Measurements from ENCODE around the gene NUP160.
"Not testable (repeated sequence)": the region's sequence is repeated elsewhere in the genome, so short reads cannot be mapped to it uniquely, and the experiment has no call there.

Gene NUP160, protein sequence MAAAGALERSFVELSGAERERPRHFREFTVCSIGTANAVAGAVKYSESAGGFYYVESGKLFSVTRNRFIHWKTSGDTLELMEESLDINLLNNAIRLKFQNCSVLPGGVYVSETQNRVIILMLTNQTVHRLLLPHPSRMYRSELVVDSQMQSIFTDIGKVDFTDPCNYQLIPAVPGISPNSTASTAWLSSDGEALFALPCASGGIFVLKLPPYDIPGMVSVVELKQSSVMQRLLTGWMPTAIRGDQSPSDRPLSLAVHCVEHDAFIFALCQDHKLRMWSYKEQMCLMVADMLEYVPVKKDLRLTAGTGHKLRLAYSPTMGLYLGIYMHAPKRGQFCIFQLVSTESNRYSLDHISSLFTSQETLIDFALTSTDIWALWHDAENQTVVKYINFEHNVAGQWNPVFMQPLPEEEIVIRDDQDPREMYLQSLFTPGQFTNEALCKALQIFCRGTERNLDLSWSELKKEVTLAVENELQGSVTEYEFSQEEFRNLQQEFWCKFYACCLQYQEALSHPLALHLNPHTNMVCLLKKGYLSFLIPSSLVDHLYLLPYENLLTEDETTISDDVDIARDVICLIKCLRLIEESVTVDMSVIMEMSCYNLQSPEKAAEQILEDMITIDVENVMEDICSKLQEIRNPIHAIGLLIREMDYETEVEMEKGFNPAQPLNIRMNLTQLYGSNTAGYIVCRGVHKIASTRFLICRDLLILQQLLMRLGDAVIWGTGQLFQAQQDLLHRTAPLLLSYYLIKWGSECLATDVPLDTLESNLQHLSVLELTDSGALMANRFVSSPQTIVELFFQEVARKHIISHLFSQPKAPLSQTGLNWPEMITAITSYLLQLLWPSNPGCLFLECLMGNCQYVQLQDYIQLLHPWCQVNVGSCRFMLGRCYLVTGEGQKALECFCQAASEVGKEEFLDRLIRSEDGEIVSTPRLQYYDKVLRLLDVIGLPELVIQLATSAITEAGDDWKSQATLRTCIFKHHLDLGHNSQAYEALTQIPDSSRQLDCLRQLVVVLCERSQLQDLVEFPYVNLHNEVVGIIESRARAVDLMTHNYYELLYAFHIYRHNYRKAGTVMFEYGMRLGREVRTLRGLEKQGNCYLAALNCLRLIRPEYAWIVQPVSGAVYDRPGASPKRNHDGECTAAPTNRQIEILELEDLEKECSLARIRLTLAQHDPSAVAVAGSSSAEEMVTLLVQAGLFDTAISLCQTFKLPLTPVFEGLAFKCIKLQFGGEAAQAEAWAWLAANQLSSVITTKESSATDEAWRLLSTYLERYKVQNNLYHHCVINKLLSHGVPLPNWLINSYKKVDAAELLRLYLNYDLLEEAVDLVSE (N-terminal part only)

DNA sequence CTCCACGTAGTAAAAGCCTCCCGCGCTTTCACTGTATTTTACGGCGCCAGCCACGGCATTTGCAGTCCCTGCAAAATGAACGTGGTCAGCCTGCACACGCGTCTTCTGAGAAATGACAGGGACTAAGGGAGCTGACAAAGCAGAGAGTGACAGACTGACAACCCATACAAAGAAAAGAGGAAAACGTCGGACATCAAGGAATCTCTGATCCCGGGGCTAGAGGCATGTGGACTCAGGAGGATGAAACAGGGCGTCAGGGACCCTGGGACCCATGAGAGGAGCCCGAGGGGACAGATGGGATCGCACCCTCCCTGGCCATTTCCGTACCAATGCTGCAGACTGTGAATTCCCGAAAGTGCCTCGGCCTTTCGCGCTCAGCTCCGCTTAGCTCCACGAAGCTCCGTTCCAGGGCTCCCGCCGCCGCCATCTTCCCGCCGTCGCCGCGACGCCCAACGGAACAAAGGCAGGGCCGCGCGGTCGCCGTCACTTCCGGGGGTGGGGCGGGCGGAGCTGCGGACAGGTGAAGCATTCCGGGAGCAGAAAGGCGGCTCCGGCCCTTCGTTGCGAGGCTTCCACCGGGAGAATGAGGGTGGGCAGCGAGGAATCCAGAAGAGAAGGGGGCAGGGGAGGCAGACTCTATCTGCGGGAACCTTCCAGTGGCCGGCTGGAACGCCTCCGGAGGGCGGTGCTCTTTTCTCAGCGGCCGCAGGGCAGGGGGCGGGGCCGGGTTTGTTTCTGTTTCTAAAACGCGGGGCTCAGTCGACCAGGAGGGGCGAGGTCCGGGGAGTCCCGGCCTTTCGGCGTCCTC, at the start of gene NUP160:
TSS of gene NUP160 (minus strand) at position 459 of the 808 bp plus-strand sequence. CDS start at position 427, 32 bp downstream.
- DNase-seq (ENCODE audit: low read depth) = peak; percentile 78

DNA sequence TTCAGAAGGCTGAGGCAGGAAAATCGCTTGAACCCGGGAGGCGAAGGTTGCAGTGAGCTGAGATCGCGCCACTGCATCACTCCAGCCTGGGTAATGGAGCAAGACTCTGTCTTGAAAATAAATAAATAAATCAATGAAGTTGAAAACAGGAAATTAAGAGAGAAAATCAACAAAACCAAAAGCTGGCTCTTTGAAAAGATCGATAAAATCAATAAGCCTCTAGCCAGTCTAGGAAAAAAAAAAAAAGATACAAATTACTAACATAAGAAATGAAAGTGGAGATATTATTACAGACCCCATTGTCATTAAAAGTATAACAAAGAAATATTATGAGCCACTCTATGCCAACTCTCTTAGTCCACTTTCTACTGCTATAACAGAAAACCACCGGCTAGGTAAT, 48.0 kb upstream of the NUP160 start:
- DNase-seq (ENCODE audit: low read depth) = no peak

DNA sequence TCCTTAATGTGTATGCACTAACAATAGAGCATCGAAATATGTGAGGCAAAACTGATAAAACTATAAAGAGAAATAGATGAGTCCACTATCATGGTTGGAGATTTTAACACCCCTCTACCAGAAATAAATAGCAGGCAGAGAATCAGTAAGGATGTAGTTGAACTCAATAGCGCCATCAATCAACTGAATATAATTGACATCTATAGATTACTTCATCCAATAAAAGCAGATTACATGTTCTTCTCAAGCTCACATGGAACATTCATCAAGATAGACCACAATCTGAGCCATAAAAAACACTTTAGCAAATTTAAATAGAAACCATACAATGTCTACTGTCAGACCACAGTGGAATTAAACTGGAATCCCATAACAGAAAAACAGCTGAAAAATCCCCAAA, 46.9 kb upstream of the NUP160 start:
- no peak for DNase-seq (ENCODE audit: low read depth)

DNA sequence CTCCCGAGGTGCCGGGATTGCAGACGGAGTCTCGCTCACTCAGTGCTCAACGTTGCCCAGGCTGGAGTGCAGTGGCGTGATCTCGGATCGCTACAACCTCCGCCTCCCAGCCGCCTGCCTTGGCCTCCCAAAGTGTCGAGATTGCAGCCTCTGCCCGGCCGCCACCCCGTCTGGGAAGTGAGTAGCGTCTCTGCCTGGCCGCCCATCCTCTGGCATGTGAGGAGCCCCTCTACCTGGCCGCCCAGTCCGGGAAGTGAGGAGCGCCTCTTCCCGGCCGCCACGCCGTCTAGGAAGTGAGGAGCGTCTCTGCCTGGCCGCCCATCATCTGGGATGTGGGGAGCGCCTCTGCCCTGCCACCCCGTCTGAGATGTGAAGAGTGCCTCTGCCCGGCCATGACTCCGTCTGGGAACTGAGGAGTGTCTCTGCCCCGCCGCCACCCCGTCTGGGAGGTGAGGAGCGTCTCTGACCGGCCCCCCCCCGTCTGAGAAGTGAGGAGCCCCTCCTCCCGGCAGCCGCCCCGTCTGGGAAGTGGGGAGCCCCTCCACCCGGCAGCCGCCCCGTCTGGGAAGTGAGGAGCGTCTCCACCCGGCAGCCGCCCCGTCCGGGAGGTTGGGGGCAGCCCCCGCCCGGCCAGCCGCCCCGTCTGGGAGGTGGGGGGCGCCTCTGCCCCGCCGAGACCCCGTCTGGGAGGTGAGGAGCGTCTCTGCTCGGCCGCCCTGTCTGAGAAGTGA, 44.6 kb upstream of the NUP160 start:
- not testable (repeated sequence) for DNase-seq (ENCODE audit: low read depth)

DNA sequence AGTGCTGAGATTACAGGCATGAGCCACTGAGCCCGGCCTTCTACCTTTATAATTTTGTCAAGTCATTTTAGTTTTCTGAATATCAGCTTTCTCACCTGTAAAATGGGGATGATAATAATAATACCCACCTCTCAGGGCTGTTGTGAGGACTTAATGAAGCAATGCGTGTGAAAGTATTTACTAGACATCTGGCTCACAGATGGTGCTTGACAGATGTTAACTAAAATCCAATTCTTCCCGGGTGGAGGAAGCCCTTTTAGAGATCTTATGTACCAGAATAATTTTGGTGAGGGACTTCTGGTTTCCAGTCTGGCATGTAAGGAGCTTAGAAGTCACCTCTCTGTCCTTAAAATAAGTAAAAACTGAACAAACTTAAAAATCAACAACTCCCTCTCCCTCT, 43.7 kb upstream of the NUP160 start:
- DNase-seq (ENCODE audit: low read depth) = no peak

DNA sequence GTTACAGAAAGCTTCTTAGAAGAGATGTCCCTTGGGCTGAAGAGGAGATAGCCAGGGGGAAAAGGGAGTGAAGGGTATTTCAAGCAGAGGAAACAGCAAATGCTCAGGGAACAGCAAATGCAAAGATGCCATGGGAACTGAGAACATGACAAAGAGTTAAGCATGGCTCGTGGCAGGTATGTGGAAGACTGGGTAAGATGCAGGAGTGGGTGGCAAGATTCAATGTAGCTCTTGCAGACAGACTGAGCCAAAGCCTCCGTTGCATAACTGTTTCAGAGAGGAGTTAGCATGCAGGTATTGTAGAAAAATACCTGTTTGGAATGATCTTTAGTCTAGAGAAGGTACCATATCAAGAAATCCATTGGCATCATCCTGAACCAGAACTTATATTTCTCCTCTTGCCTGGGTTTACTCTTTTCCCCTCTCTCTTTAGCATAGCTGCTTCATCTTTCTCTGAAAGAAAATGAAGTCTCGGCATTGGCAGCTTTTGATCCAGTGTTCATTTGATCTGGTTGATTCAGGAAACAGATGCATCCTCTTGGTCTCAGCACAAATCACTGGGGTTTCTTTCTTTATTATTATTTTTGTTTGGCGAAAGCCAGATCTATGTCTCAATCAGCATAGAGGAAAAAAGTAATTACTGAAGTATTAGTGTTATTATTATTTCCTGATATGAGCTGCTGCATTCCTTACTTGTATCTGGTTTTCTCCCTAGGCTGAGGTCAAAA, 41.7 kb upstream of the NUP160 start:
- DNase-seq (ENCODE audit: low read depth) = no peak

DNA sequence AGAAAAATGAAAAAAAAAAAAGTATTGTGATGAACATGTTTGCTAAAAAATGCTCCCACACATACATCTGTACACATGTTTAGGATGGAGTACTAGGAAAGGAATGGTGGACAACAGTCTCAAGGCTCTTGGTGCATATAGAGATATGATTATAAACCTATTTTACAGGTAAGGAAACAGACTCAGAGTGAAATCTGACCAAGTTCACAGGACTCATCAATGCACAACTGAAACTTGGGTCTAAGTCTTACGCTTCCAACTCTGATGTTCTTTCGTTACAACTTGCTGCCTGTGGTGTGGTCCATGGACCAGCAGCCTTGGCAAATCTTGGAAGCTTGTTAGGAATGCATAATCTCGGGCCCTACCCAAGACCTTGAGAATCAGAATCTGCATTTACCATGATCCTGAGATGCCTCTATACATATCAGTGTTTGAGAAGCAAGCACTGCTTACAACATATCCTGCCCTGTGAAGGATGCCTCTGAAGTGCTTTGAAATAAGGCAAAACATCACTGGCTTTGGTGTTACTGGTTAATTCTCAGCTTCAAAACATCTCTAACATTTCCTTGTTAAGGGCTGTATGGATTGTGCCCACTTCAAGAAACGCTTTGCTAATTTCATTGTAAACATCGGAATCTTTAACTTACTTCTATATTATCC, 39.9 kb upstream of the NUP160 start:
- no peak for DNase-seq (ENCODE audit: low read depth)

DNA sequence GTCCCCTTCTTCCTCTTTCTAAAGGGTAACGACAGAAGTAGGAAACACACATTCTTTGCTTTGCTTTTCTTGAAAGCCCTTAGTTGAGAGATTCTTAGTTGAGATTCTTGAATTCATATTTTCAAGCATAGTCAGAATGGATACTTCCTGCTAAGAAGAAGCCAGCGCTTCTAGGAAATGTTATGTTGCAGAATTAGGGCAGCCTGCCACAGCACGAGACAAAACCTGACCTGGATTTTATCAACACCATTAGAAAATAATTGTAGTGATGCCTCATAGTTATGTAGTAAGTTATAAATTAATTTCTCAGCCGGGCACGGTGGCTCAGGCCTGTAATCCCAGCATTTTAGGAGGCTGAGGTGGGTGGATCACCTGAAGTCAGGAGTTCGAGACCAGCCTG, 37.9 kb upstream of the NUP160 start:
- peak; percentile 73 for DNase-seq (ENCODE audit: low read depth)

DNA sequence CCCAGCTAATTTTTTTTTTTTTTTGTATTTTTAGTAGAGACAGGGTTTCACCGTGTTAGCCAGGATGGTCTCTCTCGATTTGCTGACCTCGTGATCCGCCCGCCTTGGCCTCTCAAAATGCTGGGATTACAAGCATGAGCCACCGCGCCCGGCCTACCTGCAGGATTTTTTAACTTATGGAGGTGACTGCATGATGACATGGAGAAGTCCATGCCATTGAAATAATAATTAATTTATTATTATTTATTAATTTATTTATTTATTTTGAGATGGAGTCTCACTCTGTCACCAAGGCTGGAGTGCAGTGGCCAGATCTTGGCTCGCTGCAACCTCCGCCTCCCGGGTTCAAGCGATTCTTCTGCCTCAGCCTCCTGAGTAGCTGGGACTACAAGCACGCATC, 34.3 kb upstream of the NUP160 start:
- DNase-seq (ENCODE audit: low read depth) = not testable (repeated sequence)

DNA sequence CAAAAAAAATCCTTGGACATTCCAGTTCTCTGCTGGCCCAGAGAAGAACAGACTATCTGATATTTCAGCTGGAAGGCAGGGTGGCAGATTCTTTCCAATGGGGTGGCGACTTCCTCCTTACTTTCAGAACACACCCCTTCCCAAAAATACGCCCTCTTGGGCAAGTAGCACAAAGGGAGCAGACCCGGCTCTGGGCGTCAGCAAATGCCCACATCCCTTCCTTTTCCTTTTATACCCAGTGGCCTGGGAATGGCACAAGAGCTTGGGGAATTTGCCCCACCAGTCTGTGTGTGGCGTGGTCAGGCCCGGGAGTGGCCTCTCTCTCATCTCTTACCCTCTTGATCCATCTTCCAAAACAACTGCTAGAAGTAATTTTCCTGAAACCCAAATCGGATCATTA, 33.0 kb upstream of the NUP160 start:
- no peak for DNase-seq (ENCODE audit: low read depth)

DNA sequence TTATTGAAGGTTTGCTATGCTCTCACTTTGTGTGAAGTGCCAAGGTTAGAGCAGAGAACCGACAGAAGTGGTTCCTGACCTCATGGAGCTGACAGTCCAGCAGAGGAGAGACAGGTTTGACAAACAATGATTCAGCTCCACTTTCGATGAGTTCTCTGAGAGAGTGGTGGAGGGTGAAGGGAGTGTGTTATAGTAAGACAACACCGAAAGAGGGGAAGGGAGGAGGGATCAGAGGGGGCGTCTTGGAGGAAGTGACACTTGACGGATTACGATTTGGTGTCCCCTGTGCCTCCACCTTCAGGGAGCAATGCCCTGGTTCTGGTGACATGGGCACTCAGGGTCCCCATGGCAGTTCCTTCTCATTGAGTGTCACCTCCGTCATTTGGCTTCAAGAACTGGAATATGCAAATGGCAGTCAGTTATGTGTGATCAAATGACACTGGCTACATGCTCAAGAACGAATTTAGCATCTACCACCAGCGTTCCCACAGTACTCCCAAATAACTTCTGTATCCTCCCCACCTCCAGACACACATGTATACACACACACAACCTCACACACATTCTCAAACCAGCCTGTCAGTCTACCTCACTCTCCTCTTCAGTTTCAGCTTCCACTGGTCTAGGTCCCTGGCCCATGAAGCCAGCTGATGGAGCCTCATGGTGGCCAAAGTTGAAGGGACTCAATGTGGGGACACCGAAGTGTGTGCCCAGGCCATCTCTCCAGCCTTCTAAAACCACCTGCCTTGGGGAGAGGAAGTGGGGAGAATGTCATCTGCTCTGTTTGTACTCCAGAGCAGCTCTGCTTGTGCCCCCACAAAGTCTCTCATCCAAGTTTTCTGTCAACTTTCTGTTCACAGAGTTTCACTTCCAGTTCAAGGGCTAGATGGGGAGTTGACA, 31.4 kb upstream of the NUP160 start:
- DNase-seq (ENCODE audit: low read depth) = no peak

DNA sequence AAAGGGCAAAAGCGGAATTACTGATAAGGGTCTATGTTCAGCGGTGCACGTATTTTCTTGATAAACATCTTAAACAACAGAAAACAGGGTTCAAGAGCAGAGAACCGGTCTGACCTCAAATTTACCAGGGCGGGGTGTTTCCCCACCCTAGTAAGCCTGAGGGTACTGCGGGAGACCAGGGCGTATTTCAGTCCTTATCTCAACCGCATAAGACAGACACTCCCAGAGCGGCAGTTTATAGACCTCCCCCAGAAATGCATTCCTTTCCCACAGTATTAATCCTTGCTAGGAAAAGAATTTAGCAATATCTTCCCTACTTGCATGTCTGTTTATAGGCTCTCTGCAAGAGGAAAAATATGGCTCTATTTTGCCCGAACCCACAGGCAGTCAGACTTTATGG, 27.7 kb upstream of the NUP160 start:
- not testable (repeated sequence) for DNase-seq (ENCODE audit: low read depth)

DNA sequence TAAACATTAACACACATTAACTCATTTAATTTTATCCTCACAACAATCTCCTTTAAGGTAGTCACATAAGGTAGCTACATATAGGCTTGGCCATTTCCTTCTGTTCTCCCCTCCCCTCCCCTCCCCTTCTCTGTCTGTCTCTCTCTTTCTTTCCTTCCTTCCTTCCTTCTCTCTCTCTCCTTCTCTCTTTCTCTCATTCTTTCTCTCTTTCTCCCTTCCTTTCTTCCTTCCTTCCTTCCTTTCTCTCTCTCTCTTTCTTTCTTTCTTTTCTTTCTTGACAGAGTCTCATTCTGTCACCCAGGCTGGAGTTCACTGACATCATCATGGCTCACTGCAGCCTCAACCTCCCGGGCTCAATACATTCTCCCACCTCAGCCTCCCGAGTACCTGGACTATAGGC, 22.3 kb upstream of the NUP160 start:
- DNase-seq (ENCODE audit: low read depth) = no peak

DNA sequence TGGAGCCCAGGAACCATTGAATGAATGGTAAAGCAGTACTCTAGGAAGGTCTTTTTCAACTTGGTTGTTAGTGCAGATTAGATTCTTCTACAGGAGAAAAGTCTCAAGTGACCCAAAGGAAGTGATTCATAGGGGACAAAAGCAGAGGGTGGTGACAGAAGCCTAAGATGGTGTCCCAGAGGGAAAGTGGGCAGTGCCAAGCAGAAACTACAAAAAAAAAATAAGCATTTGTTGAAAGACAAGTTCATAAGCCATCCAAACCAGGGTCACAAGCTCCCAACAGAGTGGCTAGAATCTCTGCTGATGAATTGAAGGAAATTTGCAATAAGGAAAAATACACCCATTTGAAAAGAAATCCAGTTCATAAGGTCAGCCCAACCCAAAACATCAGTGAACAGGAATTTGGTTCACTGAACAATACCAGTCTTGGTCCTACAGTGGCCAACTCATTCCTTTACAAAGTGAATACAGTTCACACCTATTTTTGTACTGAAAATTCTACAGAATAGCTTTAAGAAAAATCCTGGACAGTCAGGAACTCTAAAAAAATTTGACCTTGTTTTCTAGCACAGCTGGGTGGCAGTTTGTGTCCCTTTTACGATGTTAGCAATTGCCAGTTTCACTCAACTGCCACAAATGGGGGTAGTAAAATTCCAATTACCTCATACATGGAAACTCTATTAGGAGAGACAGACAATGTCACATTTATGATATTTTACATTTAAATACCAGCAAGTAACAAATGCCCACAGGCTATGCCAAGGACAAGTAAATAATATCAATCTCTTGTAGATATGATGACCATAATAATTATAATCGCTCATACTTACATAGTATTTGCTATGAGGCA, 21.6 kb upstream of the NUP160 start:
- peak; percentile 50 for DNase-seq (ENCODE audit: low read depth)

DNA sequence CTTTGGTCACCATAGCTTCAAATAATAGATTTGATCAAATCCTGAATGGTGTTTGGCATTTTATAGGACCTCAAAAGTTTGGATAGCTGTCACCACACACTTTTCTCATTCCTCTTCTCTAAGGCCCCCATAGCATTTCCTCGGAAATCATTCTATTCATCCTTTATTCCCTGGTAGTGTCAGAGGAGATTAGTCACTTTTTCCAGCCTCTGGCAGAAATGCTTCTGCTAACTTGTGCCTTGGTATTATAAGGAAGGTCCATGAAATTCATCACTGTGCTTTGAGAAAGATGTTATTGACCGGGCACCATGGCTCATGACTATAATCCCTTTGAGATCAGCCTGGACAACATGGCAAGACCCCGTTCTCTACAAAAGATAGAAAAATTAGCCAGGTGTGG, 19.7 kb upstream of the NUP160 start:
- peak; percentile 70 for DNase-seq (ENCODE audit: low read depth)

DNA sequence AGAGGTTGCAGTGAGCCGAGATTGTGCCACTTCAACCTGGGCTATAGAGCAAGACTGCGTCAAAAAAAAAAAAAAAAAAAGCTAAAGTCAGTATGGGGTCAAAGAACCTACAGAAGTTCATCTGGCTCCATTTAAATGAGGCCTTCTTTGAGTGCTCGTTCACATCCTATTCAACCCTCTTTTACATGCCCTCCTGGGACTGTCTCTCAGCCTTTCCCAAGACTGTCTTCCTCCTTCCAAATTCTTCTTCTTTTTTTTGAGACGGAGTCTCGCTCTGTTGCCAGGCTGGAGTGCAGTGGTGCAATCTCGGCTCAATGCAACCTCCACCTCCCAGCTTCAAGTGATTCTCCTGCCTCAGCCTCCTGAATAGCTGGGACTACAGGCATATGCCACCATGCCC, 18.7 kb upstream of the NUP160 start:
- DNase-seq (ENCODE audit: low read depth) = not testable (repeated sequence)

DNA sequence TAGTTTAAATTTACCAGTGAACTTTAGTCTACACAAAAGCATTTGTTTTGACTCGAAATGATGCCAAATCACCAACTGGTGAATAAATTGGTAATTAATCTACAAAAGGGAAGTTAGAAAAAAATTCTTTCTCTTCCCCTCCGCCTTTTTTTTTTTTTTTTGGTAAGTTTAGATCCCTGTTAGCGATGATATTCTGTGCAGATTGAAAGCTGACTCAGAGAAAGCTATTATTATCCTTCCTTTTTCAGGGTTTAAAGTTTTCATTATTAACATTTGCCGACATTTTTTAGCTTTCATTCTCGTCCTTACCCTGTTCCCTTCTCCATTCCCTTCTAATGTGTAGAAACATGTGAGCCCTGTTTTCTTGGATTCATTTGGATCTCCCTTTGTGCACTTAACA, 16.8 kb upstream of the NUP160 start:
- peak; percentile 48 for DNase-seq (ENCODE audit: low read depth)

All from ELR (cell line).